Epithelial cell of proximal tubule (primary cell): Measurements from ENCODE around the gene SFXN3. TPM values are rescaled to one million over a fixed set of nuclear protein-coding genes. Genes with fewer than 3 reads are reported as not detected.

Experiments used
- DNase-seq: peaks from one replicate; pipeline ENCODE4 v3.0.0-alpha.2; 2011; ENCODE audit warnings: low read depth
- H3K4me3 ChIP-seq: 2 replicates; pipeline ENCODE4 v1.5.1; 2011; ENCODE audit warnings: low read depth, mild to moderate bottlenecking, low read length
- total RNA-seq: library from RNA; depleted of rRNA; stranded (reverse); fragments of >200 nt; gene quantifications from 2 replicates; pipeline ENCODE4 v1.2.3, GENCODE V29; 2015
- TF ChIP-seq, protein P1 (sequence below): conservative IDR thresholded peaks from 2 replicates; pipeline ENCODE4 v1.5.1; 2012; ENCODE audit warnings: low read depth, mild to moderate bottlenecking, low read length

SFXN3 gene
- total RNA-seq, 1 donor from 2014 or later, result 47.6 TPM

GRCh38 chr10:101065481-101066145 is 34.6 kb downstream of the SFXN3 start:
- TF ChIP-seq, protein P1, sequence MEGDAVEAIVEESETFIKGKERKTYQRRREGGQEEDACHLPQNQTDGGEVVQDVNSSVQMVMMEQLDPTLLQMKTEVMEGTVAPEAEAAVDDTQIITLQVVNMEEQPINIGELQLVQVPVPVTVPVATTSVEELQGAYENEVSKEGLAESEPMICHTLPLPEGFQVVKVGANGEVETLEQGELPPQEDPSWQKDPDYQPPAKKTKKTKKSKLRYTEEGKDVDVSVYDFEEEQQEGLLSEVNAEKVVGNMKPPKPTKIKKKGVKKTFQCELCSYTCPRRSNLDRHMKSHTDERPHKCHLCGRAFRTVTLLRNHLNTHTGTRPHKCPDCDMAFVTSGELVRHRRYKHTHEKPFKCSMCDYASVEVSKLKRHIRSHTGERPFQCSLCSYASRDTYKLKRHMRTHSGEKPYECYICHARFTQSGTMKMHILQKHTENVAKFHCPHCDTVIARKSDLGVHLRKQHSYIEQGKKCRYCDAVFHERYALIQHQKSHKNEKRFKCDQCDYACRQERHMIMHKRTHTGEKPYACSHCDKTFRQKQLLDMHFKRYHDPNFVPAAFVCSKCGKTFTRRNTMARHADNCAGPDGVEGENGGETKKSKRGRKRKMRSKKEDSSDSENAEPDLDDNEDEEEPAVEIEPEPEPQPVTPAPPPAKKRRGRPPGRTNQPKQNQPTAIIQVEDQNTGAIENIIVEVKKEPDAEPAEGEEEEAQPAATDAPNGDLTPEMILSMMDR, result no peak
- H3K4me3 ChIP-seq, result peak overlapping the region; percentile 71
- no peak for DNase-seq

- TF ChIP-seq, protein P1, result peak; percentile 60
- peak overlapping the region; percentile 71 for H3K4me3 ChIP-seq
- DNase-seq, result no peak
Measured at GRCh38 chr10:101066146-101066895, 35.3 kb downstream of the SFXN3 start.

DNA sequence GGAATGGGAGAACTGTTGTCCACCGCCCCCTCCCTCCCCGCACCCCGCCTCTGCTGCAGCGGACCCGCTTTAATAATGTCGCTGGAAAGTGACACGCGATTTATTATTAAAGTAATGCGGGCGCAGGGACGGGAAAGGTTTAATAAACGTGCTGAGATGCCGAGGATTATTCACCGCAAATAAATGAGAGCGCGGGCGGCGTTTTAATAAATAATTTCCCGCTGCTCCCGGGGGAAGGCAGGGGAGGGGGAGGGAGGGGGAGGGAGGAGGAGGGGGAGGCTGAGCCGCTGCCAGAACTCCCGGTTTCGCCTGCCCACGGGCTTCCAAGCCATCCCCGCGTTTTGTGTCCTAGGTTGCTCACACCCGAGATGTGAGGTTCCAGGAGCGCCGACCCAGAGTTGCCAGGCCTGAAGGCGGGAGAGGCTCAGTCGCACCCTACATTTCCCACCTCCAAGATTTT is 35.9 kb downstream of the SFXN3 start:
- TF ChIP-seq, protein P1, result no peak
- DNase-seq, result no peak

GRCh38 chr10:101067356-101068083 is 36.5 kb downstream of the SFXN3 start:
- DNase-seq, result no peak
- TF ChIP-seq, protein P1, result peak; percentile 92
- peak overlapping the region; percentile 71 for H3K4me3 ChIP-seq

More for the DNA sequence above, 35.9 kb downstream of the SFXN3 start:
- peak overlapping the region; percentile 71 for H3K4me3 ChIP-seq

DNA sequence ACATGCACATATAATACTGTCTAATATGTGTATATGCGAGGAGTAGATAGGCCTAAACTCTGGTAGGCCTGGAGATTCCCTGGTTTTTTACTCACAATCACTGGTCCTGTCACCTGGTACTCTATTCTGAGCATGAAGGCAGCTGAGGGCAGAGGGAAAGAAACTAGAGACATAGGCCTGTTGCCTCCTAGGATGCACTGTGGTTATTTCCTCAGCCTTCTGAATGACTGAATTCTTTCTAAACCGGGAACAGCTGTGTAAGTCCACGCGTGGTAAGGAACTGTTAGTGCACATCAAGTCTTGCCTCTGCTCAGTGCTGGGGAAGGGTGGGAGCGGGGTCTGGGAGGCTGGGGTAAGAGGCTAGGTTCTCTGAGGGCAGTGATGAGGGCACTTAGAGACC is 38.4 kb downstream of the SFXN3 start:
- H3K4me3 ChIP-seq, result no peak overlapping the region
- TF ChIP-seq, protein P1, result no peak
- no peak for DNase-seq

DNA sequence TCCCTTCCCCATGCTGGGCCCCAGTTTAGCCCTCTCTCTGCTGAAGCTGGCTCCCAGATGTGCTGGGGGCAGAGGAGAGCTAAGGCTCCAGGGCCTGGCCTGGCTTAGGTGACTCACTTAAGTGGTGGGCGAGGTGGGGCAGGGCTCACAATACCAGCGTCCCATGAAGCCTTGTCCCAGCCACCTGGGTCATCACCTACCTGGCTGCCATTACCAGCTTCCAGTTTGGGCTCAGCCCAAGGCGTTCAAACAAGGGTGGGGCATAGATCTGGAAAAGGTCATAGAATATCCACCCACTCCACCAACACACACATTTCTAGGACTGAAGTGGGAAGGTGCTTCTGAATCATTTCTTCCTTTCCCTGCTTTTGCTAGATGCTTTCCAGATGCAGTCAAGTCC is 39.1 kb downstream of the SFXN3 start:
- H3K4me3 ChIP-seq, result no peak overlapping the region
- TF ChIP-seq, protein P1, result no peak
- DNase-seq, result no peak
